Astrocyte of the spinal cord (primary cell): ENCODE measurements around the gene PRR36.

ENCODE experiments used
- DNase-seq: peaks from one replicate; pipeline ENCODE4 v3.0.0; 2011; ENCODE audit warnings: low read depth, low spot score
- H3K4me3 ChIP-seq: 2 replicates; pipeline ENCODE4 v1.5.1; 2011; ENCODE audit warnings: low read depth, mild to moderate bottlenecking, low read length, moderate library complexity
- in situ Hi-C: cut with HindIII; loops from 2 replicates; pipeline ENCODE4 v1.10.0; 2017; ENCODE audit warnings: low sequenced_read_pairs
- TF ChIP-seq, protein P1 (sequence below): IDR thresholded peaks from 2 replicates; pipeline ENCODE4 v1.5.1; 2012; ENCODE audit warnings: low read depth, mild to moderate bottlenecking, low read length, inconsistent platforms

PRR36 gene

DNA sequence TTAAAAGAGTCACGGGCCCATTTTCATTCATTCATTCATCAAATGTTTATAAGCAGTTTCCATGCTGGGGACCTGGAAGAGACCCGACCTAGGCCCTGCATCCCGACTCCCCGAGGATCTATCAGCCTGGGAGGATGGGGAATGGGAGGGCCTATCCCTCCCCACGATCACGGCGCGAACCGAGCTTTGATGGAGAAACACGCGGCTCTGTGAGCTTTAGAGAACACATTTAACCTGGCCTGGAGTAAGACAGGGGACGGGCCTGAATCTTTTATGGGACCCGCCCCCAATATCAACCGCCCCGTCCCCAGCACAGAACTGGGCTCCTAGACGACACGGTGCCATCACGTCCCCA is 45.0 kb downstream of the PRR36 start:
- TF ChIP-seq, protein P1, sequence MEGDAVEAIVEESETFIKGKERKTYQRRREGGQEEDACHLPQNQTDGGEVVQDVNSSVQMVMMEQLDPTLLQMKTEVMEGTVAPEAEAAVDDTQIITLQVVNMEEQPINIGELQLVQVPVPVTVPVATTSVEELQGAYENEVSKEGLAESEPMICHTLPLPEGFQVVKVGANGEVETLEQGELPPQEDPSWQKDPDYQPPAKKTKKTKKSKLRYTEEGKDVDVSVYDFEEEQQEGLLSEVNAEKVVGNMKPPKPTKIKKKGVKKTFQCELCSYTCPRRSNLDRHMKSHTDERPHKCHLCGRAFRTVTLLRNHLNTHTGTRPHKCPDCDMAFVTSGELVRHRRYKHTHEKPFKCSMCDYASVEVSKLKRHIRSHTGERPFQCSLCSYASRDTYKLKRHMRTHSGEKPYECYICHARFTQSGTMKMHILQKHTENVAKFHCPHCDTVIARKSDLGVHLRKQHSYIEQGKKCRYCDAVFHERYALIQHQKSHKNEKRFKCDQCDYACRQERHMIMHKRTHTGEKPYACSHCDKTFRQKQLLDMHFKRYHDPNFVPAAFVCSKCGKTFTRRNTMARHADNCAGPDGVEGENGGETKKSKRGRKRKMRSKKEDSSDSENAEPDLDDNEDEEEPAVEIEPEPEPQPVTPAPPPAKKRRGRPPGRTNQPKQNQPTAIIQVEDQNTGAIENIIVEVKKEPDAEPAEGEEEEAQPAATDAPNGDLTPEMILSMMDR: no peak
- H3K4me3 ChIP-seq: peak overlapping the region; percentile 43
- in situ Hi-C loops: no loop called here
- DNase-seq: no peak

DNA sequence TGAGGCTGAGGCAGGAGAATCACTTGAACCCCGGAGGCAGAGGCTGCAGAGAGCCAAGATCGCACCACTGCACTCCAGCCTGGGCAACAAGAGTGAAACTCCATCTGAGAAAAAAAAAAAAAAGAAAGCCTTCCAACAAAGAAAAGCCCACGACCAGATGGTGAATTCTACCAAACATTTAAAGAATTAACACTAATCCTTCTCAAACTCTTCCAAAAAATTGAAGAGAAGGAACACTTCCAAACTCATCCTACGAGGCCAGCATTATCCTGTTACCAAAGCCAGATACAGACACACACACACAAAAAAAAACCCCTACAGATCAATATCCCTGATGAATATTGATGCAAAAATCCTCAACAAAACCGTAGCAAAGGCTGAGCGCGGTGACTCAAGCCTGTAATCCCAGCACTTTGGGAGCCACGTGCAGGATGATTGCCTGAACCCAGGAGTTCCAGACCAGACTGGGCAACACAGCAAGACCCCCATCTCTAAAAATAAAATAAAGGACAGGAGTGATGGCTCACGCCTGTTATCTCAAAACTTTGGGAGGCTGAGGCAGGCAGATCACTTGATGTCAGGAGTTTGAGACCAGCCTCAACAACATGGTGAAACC is 50.4 kb downstream of the PRR36 start:
- in situ Hi-C loops: no loop called here
- H3K4me3 ChIP-seq: no peak overlapping the region
- TF ChIP-seq, protein P1: no peak
- no peak for DNase-seq

DNA sequence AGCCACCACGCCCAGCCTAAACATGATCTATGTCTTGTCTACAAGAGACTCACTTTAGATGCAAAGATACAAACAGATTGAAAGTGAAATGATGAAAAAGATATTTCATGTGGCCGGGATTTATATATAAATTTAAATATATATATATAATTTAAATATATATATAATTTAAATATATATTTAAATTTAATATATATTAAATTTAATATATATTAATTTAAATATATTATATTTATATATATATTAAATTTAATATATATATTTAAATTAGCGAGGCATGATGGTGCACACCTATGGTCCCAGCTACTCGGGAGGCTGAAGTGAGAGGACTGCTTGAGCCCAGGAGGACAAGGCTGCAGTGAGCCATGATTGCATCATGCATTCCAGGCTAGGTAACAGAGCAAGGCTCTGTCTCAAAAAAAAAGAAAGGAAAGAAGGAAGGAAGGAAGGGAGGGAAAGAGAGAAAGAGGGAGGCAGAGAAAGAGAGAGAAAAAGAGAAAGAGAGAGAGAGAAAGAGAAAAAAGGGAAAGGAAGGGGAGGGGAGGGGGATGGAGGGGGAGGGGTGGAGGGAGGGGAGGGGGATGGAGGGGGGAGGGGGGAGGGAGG is 51.2 kb downstream of the PRR36 start:
- DNase-seq: no peak
- H3K4me3 ChIP-seq: no peak overlapping the region
- in situ Hi-C loops: no loop called here
- TF ChIP-seq, protein P1: no peak

- TF ChIP-seq, protein P1: no peak
- in situ Hi-C loops: no loop called here
- no peak overlapping the region for H3K4me3 ChIP-seq
Observed at GRCh38 chr19:7820588-7820987, 53.6 kb downstream of the PRR36 start.

DNA sequence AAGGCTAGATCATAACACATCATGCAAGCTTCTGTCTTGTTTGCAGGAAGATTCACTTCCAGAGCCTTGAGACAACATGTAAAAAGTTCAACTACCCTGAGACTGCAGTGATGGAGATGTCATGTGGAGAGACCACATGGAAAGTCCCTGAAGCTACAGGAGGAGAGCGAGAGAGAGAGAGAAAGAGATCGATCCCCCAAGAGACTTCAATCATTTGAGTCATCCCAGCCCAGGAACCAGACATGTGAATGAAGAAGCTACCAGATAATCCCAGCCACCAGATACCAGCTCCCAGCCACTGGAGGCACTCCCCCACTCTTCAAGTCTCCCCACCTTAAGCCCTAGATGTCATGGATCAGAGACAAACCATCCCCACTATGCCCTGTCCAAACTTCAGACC is 54.9 kb downstream of the PRR36 start:
- TF ChIP-seq, protein P1: no peak
- in situ Hi-C loops: no loop called here
- no peak overlapping the region for H3K4me3 ChIP-seq
- no peak for DNase-seq

More at GRCh38 chr19:7820588-7820987, 53.6 kb downstream of the PRR36 start:
- DNase-seq: no peak

- no peak overlapping the region for H3K4me3 ChIP-seq
- in situ Hi-C loops: no loop called here
- DNase-seq: no peak
- TF ChIP-seq, protein P1: no peak
Observed at GRCh38 chr19:7818806-7819205, 55.4 kb downstream of the PRR36 start.
